Lower lobe of right lung (tissue), 2 donors: ENCODE data around the gene DOC2A. TPM values are rescaled to one million over a fixed set of nuclear protein-coding genes. Genes with fewer than 3 reads are reported as not detected.

Experiments used
- ATAC-seq, 2 donors: fragments of 200-7000 bp; cut with Tn5 transposase; one replicate each; pipeline ENCODE4 v1.9.1; 2020 to 2022; ENCODE audit warnings: mild to moderate bottlenecking in 2 of 2, moderate library complexity in 2 of 2
- DNase-seq: peaks from one replicate; pipeline ENCODE4 v3.0.0-alpha.2; 2020
- H3K27ac ChIP-seq: fragments of 200-600 bp; one replicate; pipeline ENCODE4 v1.8.0; 2022
- H3K27me3 ChIP-seq: fragments of 200-600 bp; one replicate; pipeline ENCODE4 v1.8.0; 2022; ENCODE audit warnings: low read depth
- H3K36me3 ChIP-seq: fragments of 200-600 bp; one replicate; pipeline ENCODE4 v1.8.0; 2022; ENCODE audit warnings: mild to moderate bottlenecking
- H3K4me1 ChIP-seq: fragments of 200-600 bp; one replicate; pipeline ENCODE4 v1.8.0; 2022
- H3K4me3 ChIP-seq: fragments of 200-600 bp; one replicate; pipeline ENCODE4 v1.8.0; 2022; ENCODE audit warnings: mild to moderate bottlenecking
- H3K9me3 ChIP-seq: fragments of 200-600 bp; one replicate; pipeline ENCODE4 v1.8.0; 2022
- intact Hi-C: fragments of 100-400 bp; cut with DNase I; formaldehyde crosslinking; loops from one replicate; pipeline ENCODE4 v1.11.0; 2022
- total RNA-seq: library from RNA; stranded (reverse); fragmentation: NEBNext Ultra II Directional; extraction: Animal tissue kit (Norgen Biotek cat#: 25700); gene quantifications from one replicate; pipeline ENCODE4 v1.2.1, GENCODE V29; 2021
- TF ChIP-seq, protein P1 (sequence below): fragments of 200-600 bp; IDR thresholded peaks from one replicate; pipeline ENCODE4 v1.8.0; 2022; ENCODE audit warnings: antibody characterized with exemption, mild to moderate bottlenecking
- donor health status: DM: no; HTN: yes; CAD: no; lungs with severe emphysema.

The DOC2A gene
- total RNA-seq, 1 donor from 2014 or later: 6.4 TPM

DNA sequence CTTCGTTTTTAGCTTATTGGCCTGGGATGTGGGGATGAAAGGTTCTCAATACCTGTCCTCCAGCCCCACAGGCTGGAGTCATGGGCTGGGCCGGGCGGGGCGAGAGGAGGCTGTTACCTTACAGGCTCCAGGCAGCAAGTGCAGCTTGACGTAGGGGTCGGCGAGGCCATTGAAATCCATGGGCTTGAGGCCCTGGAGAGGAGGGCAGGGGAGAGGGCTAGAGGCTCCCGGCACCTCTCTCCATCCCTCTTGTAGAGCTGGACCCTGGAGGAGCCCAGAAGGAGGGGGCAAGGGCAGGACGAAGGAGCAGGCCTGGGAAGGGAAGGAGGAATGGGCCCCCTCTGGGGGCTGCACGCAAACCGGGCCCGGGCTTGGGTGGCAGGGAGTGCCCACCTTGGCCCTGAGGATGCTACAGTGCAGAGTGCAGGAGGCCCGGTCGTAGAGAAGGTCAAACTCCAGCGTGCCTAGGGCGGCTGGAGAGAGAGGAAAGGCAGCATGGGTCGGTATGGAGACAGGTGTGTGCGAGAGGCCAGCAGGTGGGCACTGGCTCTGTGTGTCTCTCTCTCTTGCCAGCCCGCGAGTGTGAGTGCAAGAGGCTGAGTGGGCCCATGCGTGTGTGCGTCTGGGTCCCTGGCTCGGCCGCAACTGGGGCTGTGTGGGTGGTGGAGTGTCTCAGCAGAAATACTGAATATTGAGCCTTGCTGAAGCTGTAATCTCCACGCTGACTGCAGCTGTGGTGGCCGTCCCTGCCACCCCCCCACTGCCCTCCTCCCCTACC, 1.6 kb downstream of the DOC2A start:
- Histone ChIP-seq H3K27me3 (peaks cover 38% of the 10 kb centered on the region), H3K27ac (no peak overlapping the region), H3K9me3 (no peaks in the 10 kb centered on the region), H3K4me3 (no peak overlapping the region), H3K36me3 (no peaks in the 10 kb centered on the region), H3K4me1 (peaks cover 21% of the 10 kb centered on the region)
- ATAC-seq (no peak), DNase-seq (no peak)
- intact Hi-C loops: no loop called here
- TF ChIP-seq, protein P1, sequence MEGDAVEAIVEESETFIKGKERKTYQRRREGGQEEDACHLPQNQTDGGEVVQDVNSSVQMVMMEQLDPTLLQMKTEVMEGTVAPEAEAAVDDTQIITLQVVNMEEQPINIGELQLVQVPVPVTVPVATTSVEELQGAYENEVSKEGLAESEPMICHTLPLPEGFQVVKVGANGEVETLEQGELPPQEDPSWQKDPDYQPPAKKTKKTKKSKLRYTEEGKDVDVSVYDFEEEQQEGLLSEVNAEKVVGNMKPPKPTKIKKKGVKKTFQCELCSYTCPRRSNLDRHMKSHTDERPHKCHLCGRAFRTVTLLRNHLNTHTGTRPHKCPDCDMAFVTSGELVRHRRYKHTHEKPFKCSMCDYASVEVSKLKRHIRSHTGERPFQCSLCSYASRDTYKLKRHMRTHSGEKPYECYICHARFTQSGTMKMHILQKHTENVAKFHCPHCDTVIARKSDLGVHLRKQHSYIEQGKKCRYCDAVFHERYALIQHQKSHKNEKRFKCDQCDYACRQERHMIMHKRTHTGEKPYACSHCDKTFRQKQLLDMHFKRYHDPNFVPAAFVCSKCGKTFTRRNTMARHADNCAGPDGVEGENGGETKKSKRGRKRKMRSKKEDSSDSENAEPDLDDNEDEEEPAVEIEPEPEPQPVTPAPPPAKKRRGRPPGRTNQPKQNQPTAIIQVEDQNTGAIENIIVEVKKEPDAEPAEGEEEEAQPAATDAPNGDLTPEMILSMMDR: no peak

GRCh38 chr16:30007378-30007895, 3.4 kb downstream of the DOC2A start:
- peaks cover 6% of the 10 kb centered on the region for H3K36me3 ChIP-seq
- ATAC-seq (no peak), DNase-seq (no peak)
- TF ChIP-seq, protein P1: no peak
- no peaks in the 10 kb centered on the region for H3K9me3 ChIP-seq
- no peak overlapping the region for H3K27ac ChIP-seq
- intact Hi-C loops: no loop called here
- H3K4me1 ChIP-seq: peaks cover 21% of the 10 kb centered on the region
- H3K4me3 ChIP-seq: no peak overlapping the region
- peaks cover 38% of the 10 kb centered on the region for H3K27me3 ChIP-seq

DNA sequence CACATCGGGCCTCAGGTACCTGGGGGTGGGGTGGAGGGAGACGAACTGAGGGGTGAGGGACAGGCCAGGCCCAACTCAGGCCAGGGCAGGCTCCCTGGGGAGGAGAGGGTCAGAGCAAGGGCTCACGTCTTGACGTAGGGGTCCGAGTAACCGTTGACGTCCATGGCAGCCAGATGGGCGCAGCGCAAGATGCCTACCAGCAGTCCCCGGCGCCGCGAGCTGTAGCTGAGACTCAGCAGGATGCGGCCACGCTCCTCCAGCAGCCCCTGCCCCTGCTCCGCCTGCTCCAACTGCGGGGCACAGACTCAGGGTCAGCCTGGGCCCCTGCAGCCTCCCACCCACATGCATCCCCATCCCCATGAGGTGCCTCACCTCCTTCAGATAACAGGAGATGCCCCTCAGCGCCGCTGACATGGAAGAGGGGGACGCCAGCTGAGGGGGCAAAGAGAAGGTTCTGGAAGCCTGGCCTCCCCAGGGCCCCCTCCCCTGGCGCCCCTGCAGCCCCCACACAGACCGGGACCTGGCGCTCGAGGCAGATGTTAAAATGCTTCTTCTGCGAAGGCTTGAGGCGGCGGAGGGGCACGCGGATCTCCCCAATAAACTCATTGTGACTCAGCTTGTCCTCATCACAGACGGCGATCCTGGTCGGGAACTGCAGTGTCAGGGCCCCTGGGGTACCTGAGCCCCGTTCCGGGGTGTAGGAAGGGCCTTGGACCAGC, 4.0 kb downstream of the DOC2A start:
- intact Hi-C loops: no loop called here
- ATAC-seq: no peak

GRCh38 chr16:30006095-30006473, 4.7 kb downstream of the DOC2A start:
- Histone ChIP-seq H3K36me3 (peaks cover 12% of the 10 kb centered on the region), H3K27me3 (peaks cover 25% of the 10 kb centered on the region), H3K9me3 (no peaks in the 10 kb centered on the region), H3K27ac (no peak overlapping the region), H3K4me3 (no peak overlapping the region), H3K4me1 (peaks cover 15% of the 10 kb centered on the region)
- ATAC-seq (no peak), DNase-seq (no peak)
- TF ChIP-seq, protein P1: no peak
- intact Hi-C loops: no loop called here

More for the DNA sequence above, 4.0 kb downstream of the DOC2A start:
- Histone ChIP-seq H3K9me3 (no peaks in the 10 kb centered on the region), H3K27ac (no peak overlapping the region), H3K36me3 (peaks cover 10% of the 10 kb centered on the region), H3K27me3 (peaks cover 33% of the 10 kb centered on the region), H3K4me1 (peaks cover 21% of the 10 kb centered on the region), H3K4me3 (no peak overlapping the region)
- no peak for DNase-seq
- TF ChIP-seq, protein P1: no peak

DNA sequence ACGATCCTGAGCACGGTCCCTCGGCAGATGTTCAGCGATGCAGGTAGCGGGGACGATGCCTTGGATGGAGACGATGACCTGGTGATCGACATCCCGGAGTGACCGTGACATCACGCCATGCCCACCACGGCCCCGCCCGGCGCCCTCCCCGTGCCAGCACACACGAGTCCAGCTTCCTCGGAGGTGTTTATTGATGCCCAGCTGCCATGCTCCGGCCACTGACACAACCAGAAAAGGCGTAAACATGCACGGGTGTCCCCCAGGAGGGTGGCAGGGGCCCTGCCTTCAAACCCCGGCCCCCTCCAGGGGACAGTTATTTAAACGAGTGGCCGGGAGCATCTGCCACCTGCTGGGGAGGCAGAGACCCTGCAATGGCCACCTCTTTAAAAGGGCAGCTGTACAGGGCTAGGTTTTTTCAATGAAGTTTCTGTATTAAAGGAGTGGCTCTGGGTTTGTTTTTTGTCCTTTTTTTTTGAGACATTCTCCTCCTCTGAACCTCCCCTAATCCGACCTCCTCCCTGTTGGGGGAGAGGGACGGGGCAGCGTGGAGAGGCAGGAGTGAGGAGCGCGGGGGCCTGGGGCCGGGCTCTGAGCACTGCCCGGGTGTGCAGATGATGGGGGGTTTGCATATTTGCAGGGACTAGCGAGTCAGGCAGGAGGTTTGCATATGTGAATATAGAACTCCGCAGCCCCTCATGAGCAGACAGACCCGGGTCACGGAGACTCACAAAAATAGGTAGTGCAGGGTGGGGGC, 5.3 kb downstream of the DOC2A start:
- intact Hi-C loops: no loop called here
- peaks cover 17% of the 10 kb centered on the region for H3K36me3 ChIP-seq
- ATAC-seq (peak; percentile 65 to 73), DNase-seq (no peak)
- H3K27ac ChIP-seq: no peak overlapping the region
- no peaks in the 10 kb centered on the region for H3K9me3 ChIP-seq
- peaks cover 20% of the 10 kb centered on the region for H3K27me3 ChIP-seq
- H3K4me3 ChIP-seq: no peak overlapping the region
- H3K4me1 ChIP-seq: peaks cover 9% of the 10 kb centered on the region
- TF ChIP-seq, protein P1: peak; percentile 85
